ENCODE measurements around the gene RSAD1. TPM values are rescaled to one million over a fixed set of nuclear protein-coding genes. Genes with fewer than 3 reads are reported as not detected.
A peak's percentile ranks its signal among the peaks of the same experiment; 100 is the strongest.

Gene RSAD1
- polyA plus RNA-seq, 10 donors = 28.9 to 41.9 (median 32.7) TPM

DNA sequence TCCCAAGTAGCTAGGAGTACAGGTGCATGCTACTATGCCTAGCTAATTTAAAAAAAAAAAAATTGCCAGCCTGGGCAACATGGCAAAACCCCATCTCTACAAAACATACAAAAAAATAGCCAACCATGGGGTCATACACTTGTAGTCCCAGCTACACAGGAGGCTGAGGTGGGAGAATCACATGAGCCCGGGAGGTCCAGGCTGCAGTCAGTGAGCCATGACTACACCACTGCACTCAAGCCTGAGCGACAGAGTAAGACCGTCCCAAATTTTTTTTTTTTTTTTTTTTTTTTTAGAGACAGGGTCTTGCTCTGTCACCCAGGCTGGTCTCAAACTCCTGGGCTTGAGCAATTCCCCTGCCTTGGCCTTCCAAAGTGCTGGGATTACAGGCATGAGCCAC, 24.8 kb upstream of the RSAD1 start:
- DNase-seq = no peak

DNA sequence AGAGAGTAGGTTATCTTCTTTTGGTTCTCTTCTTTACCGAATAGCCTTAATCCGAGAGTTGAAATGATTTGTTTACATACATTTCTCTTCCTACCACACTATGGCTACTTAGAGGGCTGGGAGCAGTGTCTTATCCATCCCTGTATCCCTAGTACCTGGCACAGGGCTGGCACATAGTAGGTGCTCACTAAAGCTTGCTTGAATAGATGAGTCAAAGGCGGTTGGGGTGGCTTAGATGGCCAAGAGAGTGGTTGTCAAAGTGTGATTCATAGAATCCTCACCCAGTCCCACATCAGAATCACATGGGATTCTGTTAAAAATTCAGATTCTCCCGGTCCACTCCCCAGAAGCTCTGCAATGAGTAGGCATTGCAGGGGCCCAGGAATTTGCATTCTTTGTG, 21.0 kb upstream of the RSAD1 start:
- DNase-seq = no peak

- no peak for DNase-seq
Observed at GRCh38 chr17:50458270-50458669, 20.4 kb upstream of the RSAD1 start.

GRCh38 chr17:50458701-50459676, 19.7 kb upstream of the RSAD1 start:
- no peak for DNase-seq

- DNase-seq = no peak
Observed at GRCh38 chr17:50459756-50460155, 18.9 kb upstream of the RSAD1 start.

- no peak for DNase-seq
Observed at GRCh38 chr17:50460831-50461526, 17.7 kb upstream of the RSAD1 start.

DNA sequence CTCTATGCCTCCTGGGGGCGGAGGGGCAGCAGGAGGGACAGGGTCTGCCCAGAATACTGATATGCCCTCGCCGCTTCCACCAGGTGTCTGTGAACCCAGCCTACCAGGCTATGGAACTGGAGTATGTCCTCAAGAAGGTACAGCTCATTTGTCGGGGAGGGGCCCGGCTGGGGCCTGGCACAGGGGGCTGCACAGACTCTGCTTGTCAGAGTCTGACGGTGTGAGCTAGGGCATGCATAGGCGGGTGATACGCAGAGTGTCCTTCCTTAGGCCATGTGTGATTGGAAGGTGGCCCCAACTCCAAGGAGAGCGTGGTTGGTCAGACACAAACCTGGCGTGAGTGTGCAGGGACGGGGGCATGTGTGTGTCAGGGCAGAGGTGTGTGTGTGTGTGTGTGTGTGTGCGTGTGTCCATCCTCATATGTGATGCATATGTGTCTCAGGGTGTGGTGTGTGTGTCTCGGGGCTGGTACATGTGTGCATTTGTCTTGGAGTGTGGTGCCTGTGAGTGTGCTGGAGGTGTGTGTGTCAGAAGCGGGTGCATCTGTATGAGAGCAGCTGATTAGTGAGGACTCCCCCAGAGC, 17.0 kb upstream of the RSAD1 start:
- no peak for DNase-seq

GRCh38 chr17:50462446-50462845, 16.2 kb upstream of the RSAD1 start:
- no peak for DNase-seq

DNA sequence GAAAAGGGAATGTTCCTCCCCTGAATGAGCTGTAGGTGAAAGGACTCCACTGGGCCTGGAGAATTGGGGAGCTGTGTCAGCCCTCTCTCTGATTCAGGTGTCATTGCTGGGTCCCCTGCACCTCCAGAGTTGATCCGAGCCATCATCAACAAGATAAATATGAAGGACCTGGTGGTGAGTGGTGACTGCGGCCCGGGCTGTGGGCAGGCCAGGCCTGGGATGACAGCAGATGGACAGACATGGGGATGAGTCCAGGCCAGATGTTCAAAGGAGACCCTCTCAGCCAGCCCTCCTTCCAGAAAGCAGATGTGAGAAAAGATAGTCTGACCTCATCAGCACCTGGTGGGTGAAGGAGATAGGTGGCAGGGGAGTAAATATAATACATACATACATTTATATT, 14.5 kb upstream of the RSAD1 start:
- DNase-seq = no peak

GRCh38 chr17:50464736-50465135, 13.9 kb upstream of the RSAD1 start:
- no peak for DNase-seq

- DNase-seq = no peak
Observed at GRCh38 chr17:50465171-50465570, 13.5 kb upstream of the RSAD1 start.

DNA sequence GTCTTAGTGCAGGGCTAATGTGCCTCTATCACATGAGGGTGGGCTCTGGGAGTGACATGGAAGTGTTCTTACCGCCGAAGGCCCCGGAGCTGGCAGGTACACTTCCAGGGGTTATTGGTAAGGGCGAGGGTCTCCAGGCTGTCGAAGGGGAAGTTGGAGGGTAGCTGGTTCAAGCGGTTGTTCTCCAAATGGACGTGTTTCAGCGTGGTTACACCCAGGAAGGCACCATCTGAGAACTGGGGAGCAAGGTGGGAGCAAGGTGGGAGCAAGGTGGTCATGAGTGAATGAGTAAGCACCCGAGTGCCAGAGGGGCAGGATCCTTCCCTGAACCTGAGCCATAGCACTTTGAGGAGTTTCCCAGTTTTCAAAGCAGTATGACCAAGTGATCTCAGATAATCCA, 13.0 kb upstream of the RSAD1 start:
- no peak for DNase-seq

DNA sequence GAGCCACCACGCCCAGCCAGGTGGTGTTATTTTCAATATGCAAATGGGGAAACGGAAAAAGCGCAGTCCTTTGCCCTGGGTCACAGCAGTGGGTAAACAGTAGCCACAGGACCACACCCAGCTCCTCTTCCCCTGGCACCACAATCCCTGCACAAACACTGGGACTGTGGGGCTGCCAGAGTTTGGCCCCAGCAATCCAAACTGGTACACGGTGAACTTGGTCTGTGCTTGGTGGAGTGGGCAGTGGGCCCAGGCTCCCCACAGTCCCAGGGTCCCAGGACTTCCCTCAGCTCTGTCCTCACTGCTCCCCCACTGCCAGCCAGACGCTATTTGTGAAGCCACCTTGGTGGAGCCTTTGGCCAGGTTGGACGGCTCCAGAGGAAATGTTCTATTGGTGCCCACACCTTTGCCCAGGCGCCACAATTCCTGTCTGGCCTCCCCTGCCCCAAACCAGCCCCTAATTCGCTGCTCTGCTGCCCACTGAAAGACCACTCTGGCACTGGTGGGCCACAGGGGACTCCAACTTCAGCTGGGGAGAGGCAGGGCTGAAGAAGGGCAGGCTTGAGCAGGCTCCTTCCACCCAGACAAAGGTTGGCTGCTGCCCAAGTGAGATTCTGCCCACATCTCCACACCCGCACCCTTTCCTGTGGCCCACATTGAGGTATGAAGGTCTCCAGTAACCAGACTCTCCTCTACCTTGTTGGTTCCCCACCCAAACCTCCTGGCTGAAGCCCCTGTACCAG, 12.1 kb upstream of the RSAD1 start:
- DNase-seq = no peak

GRCh38 chr17:50467114-50467854, 11.4 kb upstream of the RSAD1 start:
- DNase-seq = no peak

- DNase-seq = peak in 1 of 3 donors; percentile 23
Observed at GRCh38 chr17:50467855-50468303, 10.8 kb upstream of the RSAD1 start.

DNA sequence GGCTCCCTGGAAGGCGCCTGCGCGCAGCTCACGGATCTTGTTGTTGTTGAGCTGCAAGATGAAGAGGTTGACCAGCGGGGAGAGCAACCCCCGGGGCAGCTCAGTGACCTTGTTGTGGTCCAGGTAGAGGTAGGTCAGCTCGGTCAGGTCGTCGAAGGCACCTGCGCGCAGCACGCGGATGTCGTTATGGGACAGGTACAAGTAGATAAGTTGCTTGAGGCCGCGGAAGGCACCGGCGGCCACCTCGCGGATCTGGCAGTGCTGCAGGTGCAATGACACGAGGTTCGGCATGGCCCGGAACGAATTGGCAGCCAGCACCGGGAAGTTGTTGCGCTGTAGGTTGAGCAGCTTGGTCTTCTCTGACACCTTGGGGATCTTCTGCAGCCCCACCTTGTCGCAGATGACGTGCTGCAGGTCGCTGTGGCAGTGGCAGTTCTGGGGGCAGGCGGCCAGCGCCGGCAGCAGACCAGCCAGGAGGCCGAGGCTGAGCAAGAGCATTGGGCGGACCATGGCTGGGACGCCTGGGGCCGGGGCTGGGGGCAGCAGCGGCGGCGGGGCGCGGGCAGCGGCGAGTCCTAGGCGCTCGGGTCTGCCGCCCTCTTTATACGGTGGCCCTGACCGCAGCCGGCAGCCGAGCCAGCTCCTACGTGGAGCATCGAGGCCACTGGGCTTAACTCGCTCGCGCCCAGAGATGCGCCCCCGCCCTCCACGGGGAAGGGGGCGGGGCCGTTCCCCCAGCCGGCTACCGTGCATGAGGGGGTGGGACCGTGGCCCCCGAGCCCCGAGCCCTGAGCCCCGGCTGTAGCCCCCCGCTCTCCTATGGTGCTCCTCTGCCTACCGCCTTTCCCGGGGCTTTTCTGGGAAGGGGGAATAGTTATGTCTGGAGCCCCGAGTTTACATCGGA, 10.1 kb upstream of the RSAD1 start, which contains the start of gene CHAD:
Gene CHAD, minus strand, starts transcription at position 577 of the 904 bp plus-strand sequence. Its CDS starts 67 bp downstream, at position 510.
- DNase-seq = peak in 1 of 3 donors; percentile 66

DNA sequence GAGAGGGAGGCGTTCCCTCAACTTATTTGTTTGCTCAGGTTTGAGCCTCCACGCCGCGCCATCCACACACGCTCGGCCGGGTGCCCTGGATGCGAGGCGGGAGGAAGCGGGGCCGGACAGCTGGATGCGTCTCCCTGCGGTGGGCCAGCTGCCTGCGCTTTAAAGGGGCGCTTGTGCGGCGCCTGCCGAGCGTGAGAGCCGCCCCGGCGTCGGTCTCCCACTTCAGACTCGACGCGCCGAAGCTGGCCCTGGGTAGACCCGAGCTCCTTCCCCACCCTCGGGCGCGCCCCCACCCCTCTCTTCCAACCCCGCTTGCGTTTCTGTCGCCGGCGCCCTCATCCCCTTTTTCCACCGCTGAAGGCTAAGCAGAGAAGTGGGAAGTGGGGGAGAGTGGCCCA, 9.5 kb upstream of the RSAD1 start:
- DNase-seq = peak in 1 of 3 donors; percentile 65

- peak in 1 of 3 donors; percentile 22 for DNase-seq
Observed at GRCh38 chr17:50469671-50470305, 8.9 kb upstream of the RSAD1 start.

DNA sequence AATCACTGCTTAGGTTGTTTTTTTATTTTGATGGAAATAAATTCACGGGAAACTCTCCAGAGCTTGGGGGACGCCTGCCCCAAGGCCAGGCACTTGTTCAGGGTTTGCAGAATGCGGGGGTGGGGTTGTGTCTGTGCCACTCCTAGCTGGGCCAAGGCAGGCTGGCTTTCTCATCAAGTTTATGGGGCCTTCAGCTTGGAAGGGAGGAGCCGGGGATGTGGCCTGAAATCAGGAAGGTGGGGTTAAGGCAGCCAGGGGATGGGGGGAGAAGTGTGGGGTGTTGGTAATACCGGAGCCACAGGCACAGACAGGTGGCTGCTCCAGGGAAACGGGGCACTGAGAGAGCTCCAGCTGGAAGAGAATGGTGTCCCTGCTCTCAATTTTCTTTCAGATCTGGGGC, 8.2 kb upstream of the RSAD1 start:
- peak in 1 of 3 donors; percentile 58 for DNase-seq

All from muscle of back (tissue), 11 donors.